Ramos (cell line): ENCODE data around the gene TMEM87A.

Experiments used
- in situ Hi-C: fragments of 300-500 bp; cut with MboI; formaldehyde crosslinking; loops from one replicate; pipeline ENCODE4 v1.14.3; 2022; ENCODE audit warnings: low sequenced_read_pairs; ENCODE audit not compliant: unreplicated experiment

The TMEM87A gene

DNA sequence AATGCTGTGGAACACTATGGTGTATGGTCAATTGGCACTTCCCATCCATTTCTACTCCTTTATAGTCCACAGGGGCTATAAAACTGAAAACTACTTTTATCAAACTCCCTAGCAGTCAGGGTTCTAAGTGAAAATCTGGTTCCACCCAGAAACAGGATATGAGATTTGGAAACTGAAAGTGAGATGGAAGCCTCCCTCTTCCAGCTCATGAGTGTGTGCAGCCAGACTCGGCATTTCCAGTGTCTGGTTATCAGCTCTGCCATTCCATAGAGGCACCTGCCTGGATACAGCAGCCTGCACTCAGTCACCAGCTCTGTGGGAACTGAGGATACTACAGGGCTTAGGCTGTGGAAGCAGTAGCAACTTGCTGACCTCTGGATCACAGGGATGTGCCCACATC, 102.1 kb downstream of the TMEM87A start:
- in situ Hi-C loops, result no loop called here

DNA sequence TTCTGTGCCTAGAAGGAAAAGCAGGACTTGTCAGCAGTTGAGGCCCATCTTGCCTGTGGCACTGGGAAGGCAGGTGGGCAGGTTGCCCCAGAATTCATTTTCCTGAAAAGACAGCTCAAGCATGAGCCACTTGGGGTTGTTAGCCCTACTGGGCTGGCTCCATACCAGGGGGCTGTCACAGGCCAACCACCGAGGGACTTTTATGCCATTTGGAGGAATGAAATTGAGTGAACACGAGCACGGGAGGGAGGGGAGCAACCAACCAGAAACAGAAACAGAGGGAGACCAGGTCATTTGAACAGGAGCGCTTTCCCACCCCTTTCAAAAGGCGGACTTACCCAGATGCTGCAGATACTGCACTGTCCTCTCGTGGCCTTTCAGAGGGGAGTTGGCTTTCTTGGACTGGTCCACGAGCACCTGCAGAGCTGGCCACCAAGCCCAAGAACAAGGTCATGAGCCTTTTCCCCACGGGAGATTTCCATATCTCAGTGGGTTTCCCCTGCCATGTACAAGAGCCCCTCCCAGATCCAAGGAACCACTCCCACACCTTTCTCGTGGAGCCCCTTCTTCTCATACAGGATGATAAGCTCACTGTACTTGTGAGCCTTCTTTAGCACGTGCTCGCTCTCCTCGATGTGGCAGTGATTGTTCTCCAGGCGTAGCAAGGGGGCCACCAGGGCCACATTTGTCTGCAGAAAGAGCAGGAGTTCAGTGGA, 106.8 kb downstream of the TMEM87A start:
- in situ Hi-C loops, result no loop called here

DNA sequence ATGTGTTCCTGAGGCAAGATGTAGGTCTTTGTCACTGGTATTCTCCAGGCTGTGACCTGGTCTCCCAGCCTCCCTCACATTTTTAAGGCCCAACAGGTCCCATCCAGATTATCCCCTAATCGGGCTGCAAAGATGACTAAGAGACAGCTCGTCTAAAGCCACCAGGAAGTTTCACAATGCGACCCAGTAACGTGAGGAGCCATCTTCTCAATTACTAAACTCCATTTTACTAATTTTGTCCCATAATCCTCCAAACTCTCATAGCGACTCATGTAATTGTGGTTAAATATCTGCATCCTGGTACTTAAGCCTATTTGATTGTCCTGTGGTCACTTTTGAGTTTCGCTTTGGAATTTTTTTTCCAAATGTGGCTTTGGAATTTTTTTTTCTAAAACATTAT, 108.1 kb downstream of the TMEM87A start:
- in situ Hi-C loops, result no loop called here

DNA sequence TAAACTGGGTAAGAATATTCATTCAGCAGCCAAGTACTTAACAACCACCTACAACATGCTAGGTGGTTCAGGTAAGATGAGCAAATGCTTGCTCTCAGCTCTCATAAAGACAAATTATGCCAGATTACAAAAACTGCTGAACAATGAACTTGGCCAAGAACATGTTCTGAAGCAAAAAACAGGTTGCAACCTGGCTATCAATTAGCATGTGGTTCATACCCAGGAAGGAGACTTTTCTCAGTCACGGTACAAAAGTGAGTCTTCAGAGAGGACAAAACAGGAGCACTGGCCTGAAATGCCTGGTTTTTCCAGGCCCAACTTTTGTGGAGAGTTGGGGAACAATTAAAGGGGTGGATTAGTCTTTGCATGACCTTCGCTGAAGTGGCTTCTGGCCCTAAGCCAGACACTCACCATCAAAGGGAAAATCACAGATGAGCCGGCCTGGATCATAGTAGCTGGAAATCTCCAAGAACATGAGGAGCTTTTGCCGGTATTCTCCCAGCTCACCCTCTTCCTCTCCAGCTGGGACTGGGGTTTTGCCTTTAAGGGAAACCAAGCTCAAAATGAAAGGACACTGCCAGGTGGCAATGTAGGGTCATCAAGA, 109.2 kb downstream of the TMEM87A start:
- in situ Hi-C loops, result no loop called here

DNA sequence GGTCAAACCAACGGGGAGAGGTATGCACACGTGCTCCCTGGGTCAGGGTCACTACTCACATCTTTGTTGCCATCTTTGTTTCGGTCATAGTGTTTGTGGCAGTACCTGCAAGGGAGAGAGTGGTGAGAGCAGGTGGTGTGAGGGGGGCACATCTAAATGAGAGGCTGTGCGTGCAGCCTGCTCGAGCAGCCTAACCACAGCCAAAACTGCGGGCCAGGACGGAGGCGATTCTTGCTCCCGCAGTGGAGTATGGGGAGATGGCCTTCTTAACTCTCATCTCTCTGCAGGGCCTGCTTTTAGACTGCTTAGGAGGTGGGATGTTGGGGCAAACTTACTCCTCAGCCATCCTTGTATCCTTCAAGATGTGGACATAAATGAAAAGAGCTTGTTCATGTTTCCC, 109.9 kb downstream of the TMEM87A start:
- in situ Hi-C loops, result no loop called here
